Astrocyte (in vitro differentiated cells and primary cell): ENCODE measurements around the gene CRP. TPM values are rescaled to one million over a fixed set of nuclear protein-coding genes. Genes with fewer than 3 reads are reported as not detected.

Experiments used
- DNase-seq: peaks from one replicate; pipeline ENCODE4 v3.0.0-alpha.2; 2010; ENCODE audit warnings: low read depth
- FAIRE-seq: peaks from 2 replicates; lab custom pipeline; 2011; peaks lifted over from hg19 to GRCh38; lab: Jason Lieb, UNC
- H2AFZ ChIP-seq: 2 replicates; pipeline ENCODE4 v1.6.0; 2012; ENCODE audit warnings: low read depth, low read length, inconsistent platforms
- H3K27ac ChIP-seq: 2 replicates; pipeline ENCODE4 v1.5.1; 2011; ENCODE audit warnings: low read depth, low read length, inconsistent platforms
- H3K27me3 ChIP-seq: 2 replicates; pipeline ENCODE4 v1.6.0; 2011; ENCODE audit warnings: low read length, inconsistent platforms; ENCODE audit not compliant: insufficient read depth
- H3K36me3 ChIP-seq: 2 replicates; pipeline ENCODE4 v1.5.1; 2011; ENCODE audit warnings: low read length, inconsistent platforms; ENCODE audit not compliant: insufficient read depth
- H3K4me1 ChIP-seq: 2 replicates; pipeline ENCODE4 v1.5.1; 2011; ENCODE audit warnings: low read length, inconsistent platforms; ENCODE audit not compliant: insufficient read depth
- H3K4me2 ChIP-seq: 2 replicates; pipeline ENCODE4 v1.6.0; 2012; ENCODE audit warnings: low read length, inconsistent platforms
- H3K4me3 ChIP-seq: 2 replicates; pipeline ENCODE4 v1.5.1; 2011; ENCODE audit warnings: low read depth, mild to moderate bottlenecking, low read length, inconsistent platforms; ENCODE audit not compliant: insufficient read depth
- H3K79me2 ChIP-seq: 2 replicates; pipeline ENCODE4 v1.6.0; 2012; ENCODE audit warnings: mild to moderate bottlenecking, low read length, inconsistent platforms; ENCODE audit not compliant: insufficient read depth
- H3K9ac ChIP-seq: 2 replicates; pipeline ENCODE4 v1.6.0; 2012; ENCODE audit warnings: mild to moderate bottlenecking, low read length, inconsistent platforms
- H3K9me3 ChIP-seq: 2 replicates; pipeline ENCODE4 v1.5.1; 2012; ENCODE audit warnings: low read depth, mild to moderate bottlenecking, low read length, inconsistent platforms; ENCODE audit not compliant: insufficient read depth
- H4K20me1 ChIP-seq: 2 replicates; pipeline ENCODE4 v1.6.0; 2012; ENCODE audit warnings: low read length, inconsistent platforms; ENCODE audit not compliant: insufficient read depth
- H3K27ac Mint-ChIP-seq: one replicate; pipeline ENCODE4 v1.8.0; 2021; ENCODE audit warnings: mild to moderate bottlenecking, mixed read lengths; ENCODE audit not compliant: unreplicated experiment
- H3K27me3 Mint-ChIP-seq: one replicate; pipeline ENCODE4 v1.8.0; 2021; ENCODE audit warnings: low read depth, mixed read lengths; ENCODE audit not compliant: unreplicated experiment
- H3K36me3 Mint-ChIP-seq: one replicate; pipeline ENCODE4 v1.8.0; 2021; ENCODE audit warnings: low read depth, mixed read lengths; ENCODE audit not compliant: unreplicated experiment
- H3K4me1 Mint-ChIP-seq: one replicate; pipeline ENCODE4 v1.8.0; 2021; ENCODE audit warnings: low read depth, mixed read lengths; ENCODE audit not compliant: unreplicated experiment
- H3K4me3 Mint-ChIP-seq: one replicate; pipeline ENCODE4 v1.8.0; 2021; ENCODE audit warnings: mild to moderate bottlenecking, moderate library complexity, mixed read lengths; ENCODE audit not compliant: unreplicated experiment
- H3K9me3 Mint-ChIP-seq: one replicate; pipeline ENCODE4 v1.8.0; 2021; ENCODE audit warnings: mild to moderate bottlenecking, mixed read lengths; ENCODE audit not compliant: unreplicated experiment
- EZH2 ChIP-seq: IDR thresholded peaks from 2 replicates; pipeline ENCODE4 v1.6.1; 2012; ENCODE audit warnings: mild to moderate bottlenecking, low read length, inconsistent platforms; ENCODE audit not compliant: insufficient read depth
- total RNA-seq: library from RNA; stranded (reverse); gene quantifications from 2 replicates; pipeline ENCODE4 v1.2.1, GENCODE V29; 2021
- TF ChIP-seq, protein P1 (sequence below): IDR thresholded peaks from 2 replicates; pipeline ENCODE4 v1.5.1; 2011; ENCODE audit warnings: low read depth, mild to moderate bottlenecking, inconsistent platforms, low read length, moderate library complexity; ENCODE audit not compliant: insufficient read depth

Gene CRP
- total RNA-seq, 1 donor from 2014 or later: not detected

GRCh38 chr1:159751031-159751430, 36.6 kb upstream of the CRP start:
- H4K20me1 ChIP-seq: no peaks in the 10 kb centered on the region
- TF ChIP-seq EZH2: no peak
- TF ChIP-seq, protein P1, sequence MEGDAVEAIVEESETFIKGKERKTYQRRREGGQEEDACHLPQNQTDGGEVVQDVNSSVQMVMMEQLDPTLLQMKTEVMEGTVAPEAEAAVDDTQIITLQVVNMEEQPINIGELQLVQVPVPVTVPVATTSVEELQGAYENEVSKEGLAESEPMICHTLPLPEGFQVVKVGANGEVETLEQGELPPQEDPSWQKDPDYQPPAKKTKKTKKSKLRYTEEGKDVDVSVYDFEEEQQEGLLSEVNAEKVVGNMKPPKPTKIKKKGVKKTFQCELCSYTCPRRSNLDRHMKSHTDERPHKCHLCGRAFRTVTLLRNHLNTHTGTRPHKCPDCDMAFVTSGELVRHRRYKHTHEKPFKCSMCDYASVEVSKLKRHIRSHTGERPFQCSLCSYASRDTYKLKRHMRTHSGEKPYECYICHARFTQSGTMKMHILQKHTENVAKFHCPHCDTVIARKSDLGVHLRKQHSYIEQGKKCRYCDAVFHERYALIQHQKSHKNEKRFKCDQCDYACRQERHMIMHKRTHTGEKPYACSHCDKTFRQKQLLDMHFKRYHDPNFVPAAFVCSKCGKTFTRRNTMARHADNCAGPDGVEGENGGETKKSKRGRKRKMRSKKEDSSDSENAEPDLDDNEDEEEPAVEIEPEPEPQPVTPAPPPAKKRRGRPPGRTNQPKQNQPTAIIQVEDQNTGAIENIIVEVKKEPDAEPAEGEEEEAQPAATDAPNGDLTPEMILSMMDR: no peak
- no peaks in the 10 kb centered on the region for H3K79me2 ChIP-seq
- H3K4me1 ChIP-seq: no peaks in the 10 kb centered on the region
- no peaks in the 10 kb centered on the region for H3K9me3 ChIP-seq
- H3K27ac ChIP-seq: no peak overlapping the region
- H3K27me3 Mint-ChIP-seq: no peaks in the 10 kb centered on the region
- H3K4me3 ChIP-seq: no peak overlapping the region
- FAIRE-seq (no peak), DNase-seq (no peak)
- no peaks in the 10 kb centered on the region for H3K36me3 ChIP-seq
- no peaks in the 10 kb centered on the region for H3K9me3 Mint-ChIP-seq
- no peak overlapping the region for H2AFZ ChIP-seq
- H3K4me1 Mint-ChIP-seq: no peaks in the 10 kb centered on the region
- H3K27me3 ChIP-seq: no peaks in the 10 kb centered on the region
- no peaks in the 10 kb centered on the region for H3K36me3 Mint-ChIP-seq
- H3K4me3 Mint-ChIP-seq: no peak overlapping the region
- no peak overlapping the region for H3K27ac Mint-ChIP-seq
- no peak overlapping the region for H3K9ac ChIP-seq
- H3K4me2 ChIP-seq: no peak overlapping the region

GRCh38 chr1:159750621-159751020, 36.2 kb upstream of the CRP start:
- Histone ChIP-seq H3K36me3 (no peaks in the 10 kb centered on the region), H3K79me2 (no peaks in the 10 kb centered on the region), H3K27ac (no peak overlapping the region), H3K4me2 (no peak overlapping the region), H4K20me1 (no peaks in the 10 kb centered on the region), H2AFZ (no peak overlapping the region), H3K4me1 (no peaks in the 10 kb centered on the region), H3K9ac (no peak overlapping the region), H3K4me3 (no peak overlapping the region), H3K9me3 (no peaks in the 10 kb centered on the region), H3K27me3 (no peaks in the 10 kb centered on the region)
- Mint-ChIP-seq H3K9me3 (no peaks in the 10 kb centered on the region), H3K27me3 (no peaks in the 10 kb centered on the region), H3K36me3 (no peaks in the 10 kb centered on the region), H3K4me1 (no peaks in the 10 kb centered on the region), H3K4me3 (no peak overlapping the region), H3K27ac (no peak overlapping the region)
- TF ChIP-seq EZH2: no peak
- TF ChIP-seq, protein P1: no peak
- FAIRE-seq: no peak
- DNase-seq: no peak

DNA sequence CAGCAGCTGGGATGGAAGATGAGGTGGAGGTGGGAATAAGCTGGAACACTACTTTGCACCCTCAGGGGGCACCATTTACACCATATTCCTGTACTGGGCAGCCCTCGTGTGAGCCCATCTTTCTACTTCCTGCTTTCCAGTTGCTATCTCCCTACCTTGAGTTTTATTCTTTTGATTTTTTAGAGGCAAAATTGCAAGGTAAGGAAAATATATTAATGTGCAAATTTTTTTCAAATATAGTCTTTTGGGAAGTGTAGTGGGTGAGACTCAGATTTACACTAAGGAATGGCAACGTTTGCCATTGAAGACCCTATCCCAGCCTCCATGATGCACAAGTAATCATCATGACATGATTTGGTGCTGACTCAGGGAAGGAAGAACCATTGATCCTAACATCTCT, 35.2 kb upstream of the CRP start:
- Histone ChIP-seq H3K36me3 (no peaks in the 10 kb centered on the region), H2AFZ (no peak overlapping the region), H3K9ac (no peak overlapping the region), H4K20me1 (no peaks in the 10 kb centered on the region), H3K4me1 (no peaks in the 10 kb centered on the region), H3K4me2 (no peak overlapping the region), H3K79me2 (no peaks in the 10 kb centered on the region), H3K27me3 (no peaks in the 10 kb centered on the region), H3K9me3 (no peaks in the 10 kb centered on the region), H3K27ac (no peak overlapping the region), H3K4me3 (no peak overlapping the region)
- Mint-ChIP-seq H3K9me3 (no peaks in the 10 kb centered on the region), H3K36me3 (no peaks in the 10 kb centered on the region), H3K4me1 (no peaks in the 10 kb centered on the region), H3K27ac (no peak overlapping the region), H3K27me3 (no peaks in the 10 kb centered on the region), H3K4me3 (no peak overlapping the region)
- TF ChIP-seq EZH2: no peak
- DNase-seq (no peak), FAIRE-seq (no peak)
